ENCODE results near the gene TRIO. TPM values are rescaled to one million over a fixed set of nuclear protein-coding genes. Genes with fewer than 3 reads are reported as not detected.

The TRIO gene
- total RNA-seq, 1 experiment from 2014 or later, result 88.8 TPM

- Mint-ChIP-seq H3K4me1 (no peaks in the 10 kb centered on the region), H3K4me3 (no peak overlapping the region), H3K27me3 (ENCODE audit: low read depth) (no peaks in the 10 kb centered on the region), H3K9me3 (no peaks in the 10 kb centered on the region), H3K36me3 (no peaks in the 10 kb centered on the region), H3K27ac (no peak overlapping the region)
- TF ChIP-seq CBFB (CRISPR knock-in tag; IDR thresholded peaks at IDR 0.05; ENCODE audit: low read depth) (no peak), ZNF416 (CRISPR knock-in tag; IDR thresholded peaks at IDR 0.05) (no peak), NR2C2 (CRISPR knock-in tag; IDR thresholded peaks at IDR 0.05) (no peak)
- ChIA-PET POLR2A (no interaction called here), CTCF (interaction anchor here (1.0 kb wide), 1 partner anchor 21 kb away, joined by 3 read pairs; no protein-coding TSS in a partner anchor)
- no peak for DNase-seq (ENCODE audit: low spot score)
- no peak for ATAC-seq
Observed at GRCh38 chr5:14526493-14526892, 383.4 kb downstream of the TRIO start.

GRCh38 chr5:14528115-14528514, 385.0 kb downstream of the TRIO start:
- H3K4me1 Mint-ChIP-seq, result no peaks in the 10 kb centered on the region
- H3K36me3 Mint-ChIP-seq, result no peaks in the 10 kb centered on the region
- H3K27me3 Mint-ChIP-seq (ENCODE audit: low read depth), result no peaks in the 10 kb centered on the region
- ChIA-PET CTCF (no interaction called here), POLR2A (no interaction called here)
- H3K9me3 Mint-ChIP-seq, result no peaks in the 10 kb centered on the region
- H3K27ac Mint-ChIP-seq, result no peak overlapping the region
- no peak overlapping the region for H3K4me3 Mint-ChIP-seq
- no peak for ATAC-seq
- DNase-seq (ENCODE audit: low spot score), result no peak
- no peak for TF ChIP-seq AFF4 (CRISPR knock-in tag; IDR thresholded peaks at IDR 0.05; ENCODE audit: borderline replicate concordance)
- TF ChIP-seq RELA (CRISPR knock-in tag; IDR thresholded peaks at IDR 0.05; ENCODE audit: borderline replicate concordance), result no peak
- no peak for TF ChIP-seq KAT7 (CRISPR knock-in tag; IDR thresholded peaks at IDR 0.05; ENCODE audit: borderline replicate concordance)
- TF ChIP-seq ESRRA (CRISPR knock-in tag; IDR thresholded peaks at IDR 0.05; ENCODE audit: borderline replicate concordance), result no peak
- TF ChIP-seq SMAD4 (CRISPR knock-in tag; IDR thresholded peaks at IDR 0.05), result no peak
- TF ChIP-seq ATF3 (CRISPR knock-in tag; conservative IDR thresholded peaks at IDR 0.05), result no peak
- no peak for TF ChIP-seq TCF7 (CRISPR knock-in tag; IDR thresholded peaks at IDR 0.05; ENCODE audit: low read depth)
- no peak for TF ChIP-seq GTF2I (CRISPR knock-in tag; conservative IDR thresholded peaks at IDR 0.05)
- no peak for TF ChIP-seq ZNF263 (CRISPR knock-in tag; IDR thresholded peaks at IDR 0.05; ENCODE audit: low read depth)
- no peak for TF ChIP-seq FOXJ3 (CRISPR knock-in tag; IDR thresholded peaks at IDR 0.05; ENCODE audit: borderline replicate concordance)
- TF ChIP-seq GRHL2 (CRISPR knock-in tag; IDR thresholded peaks at IDR 0.05; ENCODE audit: insufficient replicate concordance, severe bottlenecking), result no peak
- TF ChIP-seq CTCF (IDR thresholded peaks at IDR 0.05), result no peak
- no peak for TF ChIP-seq ZNF281 (CRISPR knock-in tag; IDR thresholded peaks at IDR 0.05)
- TF ChIP-seq ZNF532 (CRISPR knock-in tag; IDR thresholded peaks at IDR 0.05; ENCODE audit: borderline replicate concordance), result no peak
- no peak for TF ChIP-seq MAX (CRISPR knock-in tag; IDR thresholded peaks at IDR 0.05)
- TF ChIP-seq CREB1 (CRISPR knock-in tag; IDR thresholded peaks at IDR 0.05), result no peak
- TF ChIP-seq E2F1 (CRISPR knock-in tag; IDR thresholded peaks at IDR 0.05), result no peak
